Endothelial cell (in vitro differentiated cells): ENCODE results near the gene GRAMD1B. TPM values are rescaled to one million over a fixed set of nuclear protein-coding genes. Genes with fewer than 3 reads are reported as not detected.

Experiments
- DNase-seq: peaks from one replicate; pipeline ENCODE4 v3.0.0; 2021; ENCODE audit warnings: low spot score
- H3K27ac Mint-ChIP-seq: one replicate; pipeline ENCODE4 v1.8.0; 2021; ENCODE audit warnings: mixed read lengths, inconsistent platforms; ENCODE audit not compliant: unreplicated experiment
- H3K27me3 Mint-ChIP-seq: one replicate; pipeline ENCODE4 v1.8.0; 2021; ENCODE audit warnings: mild to moderate bottlenecking, moderate library complexity, mixed read lengths, inconsistent platforms; ENCODE audit not compliant: unreplicated experiment
- H3K36me3 Mint-ChIP-seq: one replicate; pipeline ENCODE4 v1.8.0; 2021; ENCODE audit warnings: mild to moderate bottlenecking, low read depth, mixed read lengths, inconsistent platforms; ENCODE audit not compliant: unreplicated experiment
- H3K4me1 Mint-ChIP-seq: one replicate; pipeline ENCODE4 v1.8.0; 2021; ENCODE audit warnings: mild to moderate bottlenecking, mixed read lengths, inconsistent platforms; ENCODE audit not compliant: unreplicated experiment
- H3K4me3 Mint-ChIP-seq: one replicate; pipeline ENCODE4 v1.8.0; 2021; ENCODE audit warnings: mild to moderate bottlenecking, mixed read lengths, inconsistent platforms; ENCODE audit not compliant: unreplicated experiment
- H3K9me3 Mint-ChIP-seq: one replicate; pipeline ENCODE4 v1.8.0; 2021; ENCODE audit warnings: mixed read lengths, inconsistent platforms; ENCODE audit not compliant: unreplicated experiment
- CTCF ChIP-seq: fragments of 200-600 bp; sonication (generic); IDR thresholded peaks from one replicate; pipeline ENCODE4 v1.5.0; 2021; ENCODE audit warnings: antibody characterized with exemption; ENCODE audit not compliant: unreplicated experiment
- total RNA-seq: library from RNA; stranded (reverse); fragmentation: NEBNext Ultra II Directional; extraction: Animal tissue kit (Norgen Biotek cat#: 25700); gene quantifications from one replicate; pipeline ENCODE4 v1.2.1, GENCODE V29; 2021; ENCODE audit not compliant: unreplicated experiment

GRAMD1B gene
- total RNA-seq, 1 donor from 2014 or later: 49.6 TPM

GRCh38 chr11:123469089-123469488 is 39.0 kb downstream of the GRAMD1B start:
- TF ChIP-seq CTCF: no peak
- Mint-ChIP-seq H3K27me3 (peaks cover 11% of the 10 kb centered on the region), H3K9me3 (no peaks in the 10 kb centered on the region), H3K4me3 (no peak overlapping the region), H3K4me1 (peaks cover 36% of the 10 kb centered on the region), H3K27ac (no peak overlapping the region), H3K36me3 (peaks cover 16% of the 10 kb centered on the region)
- no peak for DNase-seq

GRCh38 chr11:123469586-123469985 is 39.5 kb downstream of the GRAMD1B start:
- Mint-ChIP-seq H3K4me3 (no peak overlapping the region), H3K4me1 (peaks cover 38% of the 10 kb centered on the region), H3K36me3 (peaks cover 15% of the 10 kb centered on the region), H3K27me3 (peaks cover 11% of the 10 kb centered on the region), H3K27ac (no peak overlapping the region), H3K9me3 (no peaks in the 10 kb centered on the region)
- DNase-seq: no peak
- TF ChIP-seq CTCF: no peak

DNA sequence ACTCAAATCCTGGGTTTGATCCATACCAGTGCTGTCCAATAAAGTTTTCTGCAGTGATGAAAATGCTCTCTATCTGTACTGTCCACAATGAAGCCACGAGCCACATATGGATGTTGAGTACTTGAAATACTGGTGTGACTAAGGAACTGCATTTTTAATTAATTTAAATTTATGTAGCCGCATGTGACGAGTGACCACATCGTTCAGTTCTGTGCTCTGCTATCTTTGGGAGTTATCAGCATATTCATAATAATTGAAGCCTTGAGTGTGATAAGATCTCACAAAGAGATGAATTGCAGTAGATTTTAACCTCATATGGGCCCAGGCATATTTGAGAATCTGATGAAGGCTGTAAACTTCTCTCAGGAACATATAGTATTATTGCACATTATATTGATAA is 40.8 kb downstream of the GRAMD1B start:
- Mint-ChIP-seq H3K4me1 (peaks cover 43% of the 10 kb centered on the region), H3K9me3 (no peaks in the 10 kb centered on the region), H3K27me3 (peaks cover 7% of the 10 kb centered on the region), H3K27ac (no peak overlapping the region), H3K36me3 (peaks cover 10% of the 10 kb centered on the region), H3K4me3 (no peak overlapping the region)
- TF ChIP-seq CTCF: no peak
- no peak for DNase-seq

- no peaks in the 10 kb centered on the region for H3K9me3 Mint-ChIP-seq
- no peak overlapping the region for H3K4me3 Mint-ChIP-seq
- H3K36me3 Mint-ChIP-seq: peaks cover 6% of the 10 kb centered on the region
- TF ChIP-seq CTCF: no peak
- no peak for DNase-seq
- peaks cover 5% of the 10 kb centered on the region for H3K27me3 Mint-ChIP-seq
- peaks cover 42% of the 10 kb centered on the region for H3K4me1 Mint-ChIP-seq
- H3K27ac Mint-ChIP-seq: no peak overlapping the region
Observed at GRCh38 chr11:123472236-123472935, 42.3 kb downstream of the GRAMD1B start.

DNA sequence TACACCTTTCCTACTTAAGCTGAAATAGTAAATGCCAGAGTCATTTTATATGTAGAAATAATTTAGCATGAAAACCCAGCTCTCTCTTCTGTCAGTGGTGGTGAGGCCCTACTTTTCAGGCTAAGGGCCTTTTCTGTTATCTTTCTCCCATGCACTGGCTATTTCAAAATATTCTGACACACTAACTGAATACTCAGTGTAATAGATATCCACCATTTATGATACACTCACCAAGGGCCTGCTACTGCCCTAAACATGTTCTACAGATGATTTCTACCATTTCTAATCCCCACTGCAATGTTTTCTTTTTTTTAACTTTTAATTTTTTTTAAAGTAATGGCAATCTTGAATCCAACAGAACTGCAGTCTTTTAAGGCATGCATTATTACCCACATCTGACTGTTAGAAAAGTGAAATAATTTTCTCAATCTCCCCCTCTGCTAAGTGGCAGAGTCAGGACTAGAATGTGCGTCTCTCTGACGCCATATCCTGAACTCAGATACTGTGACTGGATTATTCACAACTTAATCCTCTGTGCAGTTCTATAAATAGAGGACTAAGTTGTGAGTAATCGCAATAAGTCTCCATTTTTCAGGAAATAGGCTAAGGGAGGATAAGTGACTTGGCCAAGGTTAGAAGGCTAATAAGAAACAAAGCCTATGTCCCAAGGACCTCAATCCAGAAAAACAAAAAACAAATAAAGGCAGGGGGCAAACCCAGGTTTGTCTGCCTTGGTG is 44.0 kb downstream of the GRAMD1B start:
- no peak for DNase-seq
- TF ChIP-seq CTCF: no peak
- Mint-ChIP-seq H3K4me3 (no peak overlapping the region), H3K9me3 (no peaks in the 10 kb centered on the region), H3K27ac (peak overlapping the region; percentile 14), H3K27me3 (peaks cover 5% of the 10 kb centered on the region), H3K4me1 (peaks cover 44% of the 10 kb centered on the region), H3K36me3 (peaks cover 8% of the 10 kb centered on the region)
